ENCODE data around the gene GCGR. TPM values are rescaled to one million over a fixed set of nuclear protein-coding genes. Genes with fewer than 3 reads are reported as not detected.

The GCGR gene
- total RNA-seq, 1 donor from 2014 or later = 7.8 TPM

Other genes starting within 250 kb of the GCGR start
- 82.3 TPM for gene NPLOC4, start 167.0 kb upstream of the GCGR start, total RNA-seq
- gene TSPAN10, start 167.0 kb upstream of the GCGR start, total RNA-seq = 0.85 TPM
- gene PDE6G, start 147.6 kb upstream of the GCGR start, total RNA-seq = not detected
- 17.9 TPM for gene OXLD1, start 137.5 kb upstream of the GCGR start, total RNA-seq
- gene CCDC137, start 137.4 kb upstream of the GCGR start, total RNA-seq = 10.2 TPM
- gene ARL16, start 120.4 kb upstream of the GCGR start, total RNA-seq = 31.8 TPM
- 79.8 TPM for gene HGS, start 120.1 kb upstream of the GCGR start, total RNA-seq
- 23.6 TPM for gene MRPL12, start 100.8 kb upstream of the GCGR start, total RNA-seq
- gene SLC25A10, start 91.9 kb upstream of the GCGR start, total RNA-seq = 23.0 TPM
- 91.5 TPM for gene MCRIP1, start 29.1 kb downstream of the GCGR start, total RNA-seq
- gene PPP1R27, start 30.9 kb downstream of the GCGR start, total RNA-seq = not detected
- gene P4HB, start 56.4 kb downstream of the GCGR start, total RNA-seq = 248 TPM
- 387 TPM for gene ARHGDIA, start 67.2 kb downstream of the GCGR start, total RNA-seq
- gene ALYREF, start 87.4 kb downstream of the GCGR start, total RNA-seq = 45.9 TPM
- 58.2 TPM for gene ANAPC11, start 87.6 kb downstream of the GCGR start, total RNA-seq
- 0.80 TPM for gene NPB, start 98.1 kb downstream of the GCGR start, total RNA-seq
- gene PCYT2, start 107.2 kb downstream of the GCGR start, total RNA-seq = 34.1 TPM
- gene SIRT7, start 114.0 kb downstream of the GCGR start, total RNA-seq = 17.7 TPM
- 27.8 TPM for gene MAFG, start 123.6 kb downstream of the GCGR start, total RNA-seq
- 8.0 TPM for gene PYCR1, start 133.2 kb downstream of the GCGR start, total RNA-seq
- gene MYADML2, start 143.1 kb downstream of the GCGR start, total RNA-seq = not detected
- gene NOTUM, start 157.0 kb downstream of the GCGR start, total RNA-seq = not detected
- gene ASPSCR1, start 173.5 kb downstream of the GCGR start, total RNA-seq = 32.5 TPM
- 33.6 TPM for gene CENPX, start 218.7 kb downstream of the GCGR start, total RNA-seq
- gene LRRC45, start 219.2 kb downstream of the GCGR start, total RNA-seq = 8.6 TPM
- 4.0 TPM for gene RAC3, start 227.5 kb downstream of the GCGR start, total RNA-seq
- gene DCXR, start 233.5 kb downstream of the GCGR start, total RNA-seq = 80.0 TPM
- 42.4 TPM for gene RFNG, start 247.7 kb downstream of the GCGR start, total RNA-seq
- 68.2 TPM for gene GPS1, start 247.7 kb downstream of the GCGR start, total RNA-seq

Measured in sciatic nerve (tissue), 1 donor.